ENCODE results near the gene TMEM158. TPM values are rescaled to one million over a fixed set of nuclear protein-coding genes. Genes with fewer than 3 reads are reported as not detected.

The TMEM158 gene
- total and polyA plus RNA-seq, 8 donors: 1.7 to 4.4 (median 2.6) TPM

- Histone ChIP-seq H3K27me3 (no peaks in the 10 kb centered on the region), H3K9me3 (no peaks in the 10 kb centered on the region), H3K27ac (no peak overlapping the region), H3K36me3 (no peaks in the 10 kb centered on the region), H3K4me1 (no peaks in the 10 kb centered on the region), H3K4me3 (no peak overlapping the region)
- ATAC-seq (no peak), DNase-seq (peak in 2 of 4 donors; percentile 48 to 67)
- no peak for TF ChIP-seq CTCF (IDR thresholded peaks at IDR 0.05)
- intact Hi-C loops (cut with DNase I): no loop called here
Observed at GRCh38 chr3:45188719-45189659, 37.1 kb downstream of the TMEM158 start.

- H3K9me3 ChIP-seq: no peaks in the 10 kb centered on the region
- H3K36me3 ChIP-seq: no peaks in the 10 kb centered on the region
- H3K4me1 ChIP-seq: no peaks in the 10 kb centered on the region
- H3K27me3 ChIP-seq: no peaks in the 10 kb centered on the region
- intact Hi-C loops (cut with DNase I): no loop called here
- DNase-seq (no peak), ATAC-seq (no peak)
- no peak for TF ChIP-seq CTCF (IDR thresholded peaks at IDR 0.05)
- no peak overlapping the region for H3K4me3 ChIP-seq
- H3K27ac ChIP-seq: no peak overlapping the region
Observed at GRCh38 chr3:45187694-45188141, 38.4 kb downstream of the TMEM158 start.

- H3K9me3 ChIP-seq: no peaks in the 10 kb centered on the region
- no peaks in the 10 kb centered on the region for H3K4me1 ChIP-seq
- no peak for TF ChIP-seq CTCF (IDR thresholded peaks at IDR 0.05)
- ATAC-seq (no peak), DNase-seq (no peak)
- no peak overlapping the region for H3K27ac ChIP-seq
- no peaks in the 10 kb centered on the region for H3K36me3 ChIP-seq
- no peak overlapping the region for H3K4me3 ChIP-seq
- H3K27me3 ChIP-seq: no peaks in the 10 kb centered on the region
- intact Hi-C loops (cut with DNase I): no loop called here
Observed at GRCh38 chr3:45186871-45187270, 39.2 kb downstream of the TMEM158 start.

- Histone ChIP-seq H3K36me3 (no peaks in the 10 kb centered on the region), H3K4me1 (no peaks in the 10 kb centered on the region), H3K27ac (no peak overlapping the region), H3K4me3 (no peak overlapping the region), H3K27me3 (no peaks in the 10 kb centered on the region), H3K9me3 (no peaks in the 10 kb centered on the region)
- intact Hi-C loops (cut with DNase I): no loop called here
- ATAC-seq (no peak), DNase-seq (no peak)
- TF ChIP-seq CTCF (IDR thresholded peaks at IDR 0.05): no peak
Observed at GRCh38 chr3:45185461-45185860, 40.6 kb downstream of the TMEM158 start.

GRCh38 chr3:45185052-45185451 is 41.0 kb downstream of the TMEM158 start:
- no peak for TF ChIP-seq CTCF (IDR thresholded peaks at IDR 0.05)
- Histone ChIP-seq H3K4me1 (no peaks in the 10 kb centered on the region), H3K4me3 (no peak overlapping the region), H3K27ac (no peak overlapping the region), H3K36me3 (no peaks in the 10 kb centered on the region), H3K27me3 (no peaks in the 10 kb centered on the region), H3K9me3 (no peaks in the 10 kb centered on the region)
- ATAC-seq (no peak), DNase-seq (no peak)
- intact Hi-C loops (cut with DNase I): no loop called here
